WI38 (cell line): ENCODE measurements around the gene KLHDC7B.

Experiments used
- H3K4me3 ChIP-seq: 2 replicates; pipeline ENCODE4 v1.5.1; 2011; ENCODE audit warnings: low read depth, mild to moderate bottlenecking, control low read depth, low read length
- TF ChIP-seq, protein P1 (sequence below): IDR thresholded peaks from 2 replicates; pipeline ENCODE4 v1.5.1; 2012; ENCODE audit warnings: low read depth, mild to moderate bottlenecking, control low read depth, low read length

The KLHDC7B gene

DNA sequence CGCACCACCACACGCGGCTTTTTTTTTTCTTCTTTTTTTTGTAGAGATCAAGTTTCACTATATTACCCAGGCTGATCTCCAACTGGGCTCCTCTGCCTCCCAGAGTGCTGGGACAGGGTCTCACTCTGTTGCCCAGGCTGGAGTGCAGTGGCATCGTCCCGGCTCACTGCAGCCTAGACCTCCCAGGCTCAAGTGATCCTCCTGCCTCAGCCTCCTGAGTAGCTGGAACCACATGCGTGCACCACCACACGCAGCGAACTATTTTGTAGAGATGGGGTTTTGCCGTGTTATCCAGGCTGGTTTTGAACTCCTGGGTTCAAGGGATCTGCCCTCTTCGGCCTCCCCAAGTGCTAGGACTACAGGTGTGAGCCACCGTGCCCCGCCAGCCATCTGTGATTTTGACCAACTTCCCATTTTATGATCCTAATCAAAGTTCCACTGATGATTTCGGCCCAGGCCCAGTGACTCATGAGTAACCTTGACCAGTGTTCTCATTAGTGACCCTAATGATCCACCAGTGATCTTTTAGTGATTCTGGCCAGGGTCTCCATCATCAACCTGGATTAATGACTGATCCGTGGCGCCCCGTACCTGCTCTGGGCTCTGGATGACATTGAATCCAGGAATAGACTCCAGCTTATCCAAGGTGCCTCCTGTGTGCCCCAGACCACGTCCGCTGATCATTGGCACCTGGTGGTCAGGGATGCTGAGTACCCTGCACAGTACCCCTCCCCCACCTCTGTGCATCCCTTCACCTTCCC, 17.6 kb upstream of the KLHDC7B start:
- TF ChIP-seq, protein P1, sequence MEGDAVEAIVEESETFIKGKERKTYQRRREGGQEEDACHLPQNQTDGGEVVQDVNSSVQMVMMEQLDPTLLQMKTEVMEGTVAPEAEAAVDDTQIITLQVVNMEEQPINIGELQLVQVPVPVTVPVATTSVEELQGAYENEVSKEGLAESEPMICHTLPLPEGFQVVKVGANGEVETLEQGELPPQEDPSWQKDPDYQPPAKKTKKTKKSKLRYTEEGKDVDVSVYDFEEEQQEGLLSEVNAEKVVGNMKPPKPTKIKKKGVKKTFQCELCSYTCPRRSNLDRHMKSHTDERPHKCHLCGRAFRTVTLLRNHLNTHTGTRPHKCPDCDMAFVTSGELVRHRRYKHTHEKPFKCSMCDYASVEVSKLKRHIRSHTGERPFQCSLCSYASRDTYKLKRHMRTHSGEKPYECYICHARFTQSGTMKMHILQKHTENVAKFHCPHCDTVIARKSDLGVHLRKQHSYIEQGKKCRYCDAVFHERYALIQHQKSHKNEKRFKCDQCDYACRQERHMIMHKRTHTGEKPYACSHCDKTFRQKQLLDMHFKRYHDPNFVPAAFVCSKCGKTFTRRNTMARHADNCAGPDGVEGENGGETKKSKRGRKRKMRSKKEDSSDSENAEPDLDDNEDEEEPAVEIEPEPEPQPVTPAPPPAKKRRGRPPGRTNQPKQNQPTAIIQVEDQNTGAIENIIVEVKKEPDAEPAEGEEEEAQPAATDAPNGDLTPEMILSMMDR: no peak
- H3K4me3 ChIP-seq: no peak overlapping the region

DNA sequence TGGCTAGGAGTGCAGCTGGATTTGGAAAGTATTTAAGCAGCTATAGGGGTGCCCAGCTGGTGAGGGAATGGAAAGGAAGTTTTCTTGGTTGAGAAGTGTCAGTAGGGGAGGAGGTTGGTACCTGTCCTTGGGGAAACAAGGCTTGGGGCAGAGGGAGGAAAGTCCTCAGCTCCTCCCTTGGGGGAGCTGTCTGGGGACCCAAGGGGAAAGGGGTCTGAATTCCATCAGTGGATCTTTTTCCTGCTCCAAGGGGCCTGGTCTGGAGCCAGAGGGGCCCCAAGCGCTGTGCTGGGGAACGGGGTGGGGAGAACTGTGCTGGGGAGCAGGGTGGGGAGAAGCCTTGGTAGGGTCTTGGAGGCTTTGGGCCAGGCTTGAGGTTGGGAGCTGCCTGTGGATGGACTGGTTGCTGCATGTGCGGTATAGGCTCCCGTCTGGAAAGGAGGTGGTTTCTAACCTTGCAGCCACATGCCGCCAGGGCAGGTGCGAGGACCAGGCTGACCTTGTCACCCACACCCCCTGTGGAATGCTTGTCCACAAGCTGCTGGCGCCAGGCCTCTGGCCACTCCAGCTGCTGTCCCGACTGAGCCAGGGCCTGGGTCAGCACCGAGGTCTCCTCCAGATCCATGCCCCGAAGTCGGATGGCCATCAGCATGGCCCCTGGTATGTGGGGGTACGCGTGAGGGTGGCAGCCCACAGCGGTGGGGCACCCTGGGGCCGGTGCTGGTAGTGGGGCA, 16.9 kb upstream of the KLHDC7B start:
- TF ChIP-seq, protein P1: no peak
- no peak overlapping the region for H3K4me3 ChIP-seq

DNA sequence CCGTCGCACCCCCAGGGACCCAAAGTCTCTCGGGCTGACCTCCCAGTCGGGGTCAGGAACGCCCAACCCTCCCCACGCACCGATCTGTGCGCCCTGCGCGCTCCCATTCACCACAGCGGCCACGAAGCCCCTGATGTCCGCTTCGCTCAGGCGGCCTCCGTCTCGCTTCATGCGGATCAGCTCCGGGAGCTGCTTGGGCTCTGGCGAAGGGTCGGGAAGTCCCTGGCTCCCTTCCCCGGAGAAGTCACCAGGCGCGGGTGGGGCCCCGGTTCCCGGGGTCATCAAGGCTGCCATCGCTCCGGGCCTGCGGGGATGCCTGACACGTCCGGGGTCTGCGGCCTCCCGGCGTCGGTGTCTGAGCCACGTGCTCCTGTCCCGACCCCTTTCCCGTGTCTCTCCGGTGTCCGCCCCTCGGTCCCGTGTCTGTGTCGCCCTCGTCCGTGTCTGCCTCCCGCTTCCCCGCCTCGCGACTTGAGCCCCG, 16.2 kb upstream of the KLHDC7B start:
- H3K4me3 ChIP-seq: 0 out of 2 replicates have a peak overlapping the region, but pooled peaks have one; percentile 10

DNA sequence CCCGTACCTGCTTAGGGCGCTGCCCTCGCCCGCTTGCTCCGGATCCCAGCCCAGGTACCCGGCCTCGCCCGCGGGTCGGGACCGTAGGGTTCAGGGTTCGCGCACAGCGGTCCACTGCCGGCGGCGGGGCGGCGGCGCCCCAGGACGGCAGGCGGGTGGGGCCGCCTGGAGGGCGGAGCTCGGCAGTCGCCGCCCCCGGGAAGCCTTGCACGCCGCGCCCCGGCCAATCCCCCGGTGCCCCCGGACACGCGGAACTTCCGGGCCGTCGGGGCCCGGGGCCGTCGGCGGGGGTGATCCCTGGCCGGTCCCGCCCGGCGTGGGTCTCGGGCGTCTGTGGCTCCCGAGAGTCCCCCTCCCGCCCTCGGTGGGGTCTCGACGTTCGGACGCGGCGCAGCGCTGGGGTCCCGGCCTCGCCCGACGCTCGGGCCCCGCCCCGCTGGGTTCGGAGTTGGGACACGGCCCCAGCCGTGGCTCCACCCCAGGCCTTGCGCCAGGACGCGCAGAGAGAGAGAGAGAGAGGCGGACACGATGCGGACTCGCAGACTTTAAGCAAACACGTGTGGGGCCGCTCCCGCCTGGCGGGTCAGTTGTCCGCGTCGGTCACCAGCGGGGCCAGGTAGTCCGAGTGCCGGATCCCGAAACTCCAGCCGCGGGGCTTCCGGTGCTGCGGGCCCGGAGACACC, 15.7 kb upstream of the KLHDC7B start, which contains the start of gene TYMP:
TYMP (minus strand) TSS at position 116 of the 683 bp plus-strand sequence. CDS start 303 bp downstream, outside the sequence.
- TF ChIP-seq, protein P1: no peak
- peak within 1 kb of the TSS; percentile 53 for H3K4me3 ChIP-seq

More for the DNA sequence above, 16.2 kb upstream of the KLHDC7B start:
- TF ChIP-seq, protein P1: no peak

- H3K4me3 ChIP-seq: peak overlapping the region; percentile 42
- TF ChIP-seq, protein P1: no peak
Observed at GRCh38 chr22:50530580-50530876, 15.2 kb upstream of the KLHDC7B start.

DNA sequence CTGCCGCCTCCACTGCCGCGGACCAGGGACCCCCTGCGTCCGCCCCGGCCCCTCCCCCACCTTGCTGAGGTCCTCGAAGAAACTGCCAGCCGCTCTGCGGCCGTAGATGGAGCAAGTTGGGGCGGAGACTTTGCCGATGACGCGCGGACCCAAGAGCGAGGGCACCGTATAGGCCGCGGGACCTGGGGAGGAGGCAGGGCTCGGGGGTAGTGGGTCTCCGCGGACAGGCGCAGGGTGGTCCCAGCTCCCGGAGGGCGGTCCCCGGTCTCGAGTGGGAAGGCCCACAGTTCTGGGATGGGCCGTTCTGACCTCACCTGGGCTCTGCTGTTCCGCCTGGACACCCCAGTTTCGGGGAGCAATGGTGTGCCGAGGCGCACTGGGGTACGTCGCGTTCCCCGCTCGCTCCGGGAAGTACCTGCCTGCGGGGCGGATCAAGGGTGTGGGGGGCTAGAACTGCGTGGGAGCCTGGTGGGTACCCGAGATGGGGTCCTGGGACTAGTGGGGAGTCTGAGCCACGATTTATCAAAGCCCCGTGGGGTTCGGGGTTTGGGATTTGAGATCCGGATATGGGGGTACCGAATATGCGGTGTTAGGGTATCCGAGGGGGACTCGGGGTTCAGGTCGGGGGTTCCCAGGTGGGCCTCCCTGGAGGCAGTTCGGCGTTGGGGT, 14.7 kb upstream of the KLHDC7B start:
- TF ChIP-seq, protein P1: no peak
- H3K4me3 ChIP-seq: peak overlapping the region; percentile 53
